HG03280 (cell line): ENCODE measurements around the gene NTF4.
A peak's percentile ranks its signal among the peaks of the same experiment; 100 is the strongest.
"Not testable (repeated sequence)": the region's sequence is repeated elsewhere in the genome, so short reads cannot be mapped to it uniquely, and the experiment has no call there.

Experiments
- ATAC-seq: cut with Tn5 transposase; IDR thresholded peaks from one replicate; pipeline ENCODE4 v1.9.1; 2021; ENCODE audit warnings: mild to moderate bottlenecking, moderate library complexity; ENCODE audit not compliant: unreplicated experiment

Gene NTF4

GRCh38 chr19:49091391-49092038 is 26.9 kb upstream of the NTF4 start:
- no peak for ATAC-seq

- ATAC-seq, result no peak
Observed at GRCh38 chr19:49086296-49086695, 21.7 kb upstream of the NTF4 start.

- no peak for ATAC-seq
Observed at GRCh38 chr19:49085868-49086232, 21.2 kb upstream of the NTF4 start.

- peak; percentile 87 for ATAC-seq
Observed at GRCh38 chr19:49085020-49085867, 20.6 kb upstream of the NTF4 start, which contains the start of gene SNRNP70. SNRNP70 (plus strand) TSS chr19:49085451; CDS start chr19:49086415, 964 bp downstream.

- no peak for ATAC-seq
Observed at GRCh38 chr19:49084206-49085019, 19.8 kb upstream of the NTF4 start.

GRCh38 chr19:49081273-49081672 is 16.7 kb upstream of the NTF4 start:
- ATAC-seq, result no peak

- ATAC-seq, result no peak
Observed at GRCh38 chr19:49080392-49080791, 15.8 kb upstream of the NTF4 start.

GRCh38 chr19:49074869-49075268 is 10.3 kb upstream of the NTF4 start:
- not testable (repeated sequence) for ATAC-seq

GRCh38 chr19:49073514-49074378 is 9.1 kb upstream of the NTF4 start:
- ATAC-seq, result no peak

GRCh38 chr19:49071860-49072547 is 7.4 kb upstream of the NTF4 start:
- no peak for ATAC-seq

- no peak for ATAC-seq
Observed at GRCh38 chr19:49070416-49070815, 5.8 kb upstream of the NTF4 start.

GRCh38 chr19:49069026-49069425 is 4.4 kb upstream of the NTF4 start:
- no peak for ATAC-seq

GRCh38 chr19:49067554-49067953 is 2.9 kb upstream of the NTF4 start:
- ATAC-seq, result no peak

- no peak for ATAC-seq
Observed at GRCh38 chr19:49065905-49066512, 1.4 kb upstream of the NTF4 start.

- no peak for ATAC-seq
Observed at GRCh38 chr19:49064029-49064629, 489 bp downstream of the NTF4 start.

- no peak for ATAC-seq
Observed at GRCh38 chr19:49061445-49061844, 3.2 kb downstream of the NTF4 start.

GRCh38 chr19:49061000-49061399 is 3.6 kb downstream of the NTF4 start:
- no peak for ATAC-seq

- no peak for ATAC-seq
Observed at GRCh38 chr19:49059053-49059452, 5.6 kb downstream of the NTF4 start.

GRCh38 chr19:49058562-49058961 is 6.1 kb downstream of the NTF4 start:
- no peak for ATAC-seq
